ENCODE data around the gene CCDC8.
"Not testable (repeated sequence)": the region's sequence is repeated elsewhere in the genome, so short reads cannot be mapped to it uniquely, and the experiment has no call there.

CCDC8 gene

DNA sequence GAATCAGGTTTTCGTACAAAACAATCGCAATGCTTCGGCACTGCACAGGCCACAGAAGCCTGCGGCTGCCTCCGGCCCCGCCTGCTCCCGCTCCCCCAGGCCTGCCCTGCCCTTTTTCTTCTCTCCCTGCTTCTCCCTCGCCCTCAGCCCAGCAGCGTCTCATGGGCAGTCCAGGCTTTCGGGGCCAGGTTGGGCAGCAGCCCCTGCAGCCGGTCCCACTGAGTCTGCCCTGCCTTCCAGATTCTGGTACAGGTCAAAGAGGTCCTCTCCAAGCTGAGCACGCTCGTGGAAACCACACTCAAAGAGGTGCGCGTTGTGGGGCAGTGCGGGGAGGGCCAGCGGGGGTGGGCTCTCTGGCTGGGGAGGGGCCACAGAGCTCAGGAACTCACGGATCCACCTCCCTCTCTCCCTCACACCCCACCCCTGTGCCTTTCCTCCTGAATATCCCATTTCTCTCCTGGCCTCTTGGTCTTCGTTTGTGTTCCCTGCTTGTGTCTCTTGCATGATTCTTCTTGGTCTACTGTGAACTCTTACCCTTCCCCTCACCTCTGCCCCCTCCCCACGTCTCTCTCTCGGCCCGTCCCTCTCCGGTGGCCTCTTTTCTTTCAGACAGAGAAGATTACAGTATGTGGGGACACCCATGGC, 30.1 kb downstream of the CCDC8 start:
- DNase-seq (ENCODE audit: low read depth in 1 of 2, low spot score in 1 of 2), result no peak

DNA sequence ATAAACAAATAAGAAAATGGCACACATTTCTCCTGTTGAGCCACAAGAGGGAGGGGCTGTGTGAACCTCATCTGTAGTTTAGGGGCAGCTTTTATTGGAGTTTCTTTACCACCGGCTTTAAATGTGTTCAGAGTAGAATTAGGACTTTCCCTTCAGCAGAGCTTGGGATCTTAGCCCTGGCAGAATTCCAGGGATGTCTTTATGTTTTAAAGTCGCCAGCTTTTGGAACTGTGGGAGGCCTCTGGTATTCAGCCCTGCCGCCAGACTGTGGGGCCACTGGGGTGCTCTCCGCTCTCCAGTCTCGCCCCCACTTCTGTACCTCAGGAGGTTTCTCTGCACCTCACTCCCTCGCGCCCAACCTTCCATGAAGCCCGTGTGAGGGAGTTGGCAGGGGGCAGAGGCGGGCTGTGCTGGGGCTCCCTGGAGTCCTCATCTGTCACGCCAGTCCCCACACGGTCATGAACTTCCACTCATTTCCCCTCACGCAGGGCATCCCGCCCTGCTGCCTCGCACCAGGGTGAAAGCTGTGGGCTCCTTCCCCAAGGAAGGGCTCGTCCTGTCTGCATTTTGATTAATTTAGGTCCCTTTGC, 31.5 kb downstream of the CCDC8 start:
- DNase-seq (ENCODE audit: low read depth in 1 of 2, low spot score in 1 of 2), result no peak

DNA sequence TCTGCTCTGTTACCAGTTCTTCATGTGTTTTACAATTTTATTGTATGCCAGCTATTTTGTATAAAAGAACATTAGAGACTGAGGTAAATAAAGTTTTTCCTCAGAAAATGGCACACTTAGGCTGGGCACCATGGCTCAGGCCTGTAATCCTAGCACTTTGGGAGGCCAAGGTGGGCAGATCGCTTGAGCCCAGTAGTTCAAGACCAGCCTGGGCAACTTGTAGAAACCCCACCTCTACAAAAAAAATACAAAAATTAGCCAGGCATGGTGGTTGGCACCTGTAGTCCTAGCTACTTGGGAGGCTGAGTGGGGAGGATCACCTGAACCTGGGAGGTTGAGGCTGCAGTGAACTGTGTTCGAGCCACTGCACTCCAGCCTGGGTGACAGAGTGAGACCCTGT, 32.0 kb downstream of the CCDC8 start:
- no peak for DNase-seq (ENCODE audit: low read depth in 1 of 2, low spot score in 1 of 2)

DNA sequence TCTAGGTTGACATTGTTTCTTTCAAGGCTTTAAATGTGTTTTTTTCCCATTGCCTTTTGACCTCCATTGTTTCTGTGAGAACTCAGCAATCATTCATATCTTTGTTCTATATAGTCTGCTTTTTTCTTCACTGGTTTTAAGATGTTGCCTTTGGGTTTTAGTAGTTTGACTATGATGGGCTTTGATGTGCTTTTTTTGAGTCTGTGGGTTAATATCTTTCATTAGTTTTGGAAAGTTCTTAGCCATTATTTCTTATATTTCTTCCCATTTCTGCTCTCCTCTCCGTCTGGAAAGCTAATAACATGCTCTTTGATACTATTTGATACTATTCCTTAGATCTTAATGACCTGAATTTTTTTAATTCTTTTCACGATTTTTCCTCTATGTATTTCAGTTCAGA, 32.7 kb downstream of the CCDC8 start:
- no peak for DNase-seq (ENCODE audit: low read depth in 1 of 2, low spot score in 1 of 2)

DNA sequence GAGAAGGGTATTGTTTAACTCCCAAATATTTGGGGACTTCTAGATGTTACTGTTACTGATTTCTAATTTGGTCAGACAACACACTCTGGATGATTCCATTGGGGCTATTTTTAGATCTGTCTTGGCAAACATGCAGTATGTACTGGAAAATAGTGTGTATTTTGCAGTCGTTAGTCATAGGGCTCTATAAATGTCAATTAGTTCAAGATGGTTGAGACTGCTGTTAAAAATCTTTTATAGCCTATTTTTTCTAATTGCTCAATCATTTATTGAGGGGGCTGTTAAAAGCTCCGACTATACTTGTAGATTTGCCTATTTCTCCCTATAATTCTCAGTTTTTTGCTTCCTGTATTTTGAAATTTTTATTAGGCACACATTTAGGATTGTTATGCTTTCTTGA, 35.1 kb downstream of the CCDC8 start:
- no peak for DNase-seq (ENCODE audit: low read depth in 1 of 2, low spot score in 1 of 2)

DNA sequence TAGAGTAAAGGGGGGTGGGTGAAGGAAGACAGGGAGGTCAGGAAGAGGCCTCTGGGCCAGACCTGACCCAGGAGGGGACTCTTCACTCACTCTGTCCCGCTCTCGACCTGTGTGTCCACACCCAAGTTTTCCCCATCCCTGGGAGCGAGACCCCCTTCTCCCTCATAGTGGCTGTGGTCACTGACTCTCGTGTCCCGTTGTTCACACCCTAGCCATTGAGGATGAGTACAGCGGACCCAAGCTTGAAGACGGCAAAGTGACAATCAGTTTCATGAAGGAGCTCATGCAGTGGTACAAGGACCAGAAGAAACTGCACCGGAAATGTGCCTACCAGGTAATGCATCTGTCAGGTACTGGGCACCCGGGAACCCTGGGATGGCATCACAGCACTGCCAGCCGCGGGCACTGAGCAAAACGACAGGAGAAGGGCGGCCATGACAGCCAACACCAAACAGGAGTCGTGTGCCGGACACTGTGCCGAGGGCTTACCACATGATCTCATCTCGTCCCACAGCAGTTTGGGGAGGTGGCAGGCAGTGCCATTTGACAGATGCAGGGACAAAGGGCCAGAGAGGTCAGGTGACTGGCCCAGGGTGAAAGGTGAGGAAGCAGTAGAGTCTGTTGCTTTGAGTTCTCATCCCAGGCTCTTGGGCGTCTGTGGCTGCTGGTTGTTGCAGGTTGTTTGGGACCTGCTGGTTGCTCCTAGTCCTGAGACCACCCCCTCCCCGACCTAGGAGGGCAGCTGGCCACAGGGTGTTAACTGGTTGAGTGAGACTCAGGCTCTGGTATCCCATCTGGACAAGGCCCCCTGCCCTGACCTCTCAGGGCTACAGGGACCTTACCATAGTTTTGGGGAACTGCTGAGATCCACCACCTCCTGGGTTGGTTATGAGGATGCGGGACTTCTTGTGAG, 36.9 kb downstream of the CCDC8 start:
- no peak for DNase-seq (ENCODE audit: low read depth in 1 of 2, low spot score in 1 of 2)

DNA sequence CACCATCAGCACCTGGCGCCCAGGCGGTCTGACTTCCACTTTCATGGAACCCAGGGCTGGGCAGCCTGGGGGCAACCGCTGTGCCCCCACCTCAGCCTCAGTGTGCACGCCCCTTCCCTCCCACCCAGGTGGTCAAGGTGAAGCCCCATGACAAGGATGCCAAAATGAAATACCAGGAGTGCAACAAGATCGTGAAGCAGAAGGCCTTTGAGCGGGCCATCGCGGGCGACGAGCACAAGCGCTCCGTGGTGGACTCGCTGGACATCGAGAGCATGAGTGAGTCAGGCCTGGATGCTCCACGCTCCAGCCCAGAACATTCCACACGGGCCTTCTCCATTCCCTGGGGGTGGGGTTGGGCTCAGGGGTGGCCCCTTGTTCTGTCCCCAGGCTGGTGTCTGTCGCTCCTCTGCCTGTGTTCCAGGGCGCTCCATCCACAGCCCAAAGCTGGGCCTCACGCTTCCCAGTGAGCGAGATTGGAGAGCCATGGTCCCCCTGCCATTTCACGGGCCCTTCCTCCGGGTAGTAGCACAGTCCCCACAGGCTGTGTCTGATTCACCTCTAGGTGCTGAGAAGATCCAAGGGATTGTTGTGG, 37.8 kb downstream of the CCDC8 start:
- DNase-seq (ENCODE audit: low read depth in 1 of 2, low spot score in 1 of 2), result not testable (repeated sequence)

DNA sequence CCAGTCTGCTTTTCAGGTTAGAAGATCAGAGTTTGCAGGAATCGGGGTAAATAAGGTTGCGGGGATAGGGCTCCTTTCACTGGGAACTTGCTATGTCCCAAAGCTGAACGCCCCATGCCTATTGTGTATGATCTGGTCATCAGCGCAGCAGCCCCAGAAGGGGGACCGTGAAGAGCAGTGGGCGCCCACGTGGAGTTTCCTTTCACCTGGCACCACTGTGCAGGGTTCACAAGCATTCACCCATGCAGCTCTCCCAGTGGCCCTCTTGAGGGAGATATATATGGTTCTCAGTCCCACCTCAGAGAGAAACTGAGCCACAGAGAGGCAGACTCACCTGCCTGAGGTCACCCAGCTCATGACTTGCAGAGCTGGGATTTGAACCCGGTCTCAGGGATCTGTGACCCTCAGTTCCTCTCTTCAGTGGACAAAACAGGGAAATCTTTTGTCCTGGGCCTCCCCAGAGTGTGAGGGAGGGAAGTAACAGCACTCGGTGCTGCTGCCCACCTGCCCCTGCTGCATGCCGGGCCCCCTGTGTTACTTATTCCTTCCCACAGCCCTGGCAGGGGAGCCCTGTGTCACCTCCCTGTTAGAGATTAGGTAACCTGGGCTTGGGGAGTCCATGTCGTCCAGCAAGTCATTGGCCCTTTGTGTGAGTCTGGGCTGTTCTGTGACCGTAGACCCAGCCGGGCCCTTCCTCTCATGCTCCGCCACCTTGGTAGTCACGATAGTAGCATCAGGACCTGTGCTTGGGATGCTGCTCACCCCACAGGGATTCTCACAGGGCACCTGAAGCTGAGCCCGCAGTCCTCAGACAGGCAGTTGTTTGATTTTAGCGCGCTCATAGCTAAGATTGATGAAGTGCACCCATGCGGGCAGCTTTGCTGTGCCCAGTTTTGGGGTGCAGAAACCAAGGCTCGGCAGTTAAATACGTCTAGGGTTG, 38.6 kb downstream of the CCDC8 start:
- no peak for DNase-seq (ENCODE audit: low read depth in 1 of 2, low spot score in 1 of 2)

DNA sequence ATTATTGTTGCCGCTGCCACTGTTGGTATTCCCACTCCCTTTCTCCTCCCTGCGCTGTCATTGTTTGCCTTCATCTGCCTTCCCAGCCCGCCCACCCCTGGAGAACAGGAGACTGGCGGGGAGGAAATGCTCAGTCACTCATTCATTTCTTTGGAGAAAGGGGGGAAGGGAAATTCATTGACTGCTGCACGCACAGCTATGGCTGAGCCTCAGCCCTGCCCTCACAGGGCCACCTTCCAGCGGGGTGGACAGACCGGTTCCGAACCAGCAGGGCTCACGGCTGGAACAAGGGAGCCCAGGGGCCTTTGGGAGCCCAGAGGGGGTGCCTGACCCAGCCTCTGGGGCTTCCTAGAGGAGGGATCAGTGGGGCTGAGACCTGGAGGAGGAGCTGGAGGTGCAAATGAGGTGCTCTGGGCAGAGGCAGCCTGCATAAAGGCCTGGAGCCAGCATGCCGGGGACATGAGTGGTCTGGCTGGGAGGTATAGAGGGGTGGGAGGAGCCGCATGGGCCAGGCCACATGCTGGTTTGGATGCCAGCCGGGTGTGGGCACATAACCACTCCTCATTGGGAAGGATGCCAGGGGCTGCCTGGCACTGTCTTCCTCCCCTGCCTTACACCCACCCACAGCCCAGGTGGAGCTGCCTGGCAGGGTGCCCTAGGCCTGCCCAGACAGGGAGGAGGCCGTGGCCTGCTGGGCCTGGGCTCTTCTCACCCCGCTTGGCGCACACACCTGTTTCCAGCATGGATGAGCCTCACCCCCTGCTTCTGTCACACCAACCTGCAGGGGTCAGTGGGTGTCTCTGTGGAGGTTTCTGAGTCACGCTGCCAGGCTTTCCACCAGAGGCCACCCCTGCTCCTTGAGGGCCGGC, 39.6 kb downstream of the CCDC8 start:
- DNase-seq (ENCODE audit: low read depth in 1 of 2, low spot score in 1 of 2), result no peak

DNA sequence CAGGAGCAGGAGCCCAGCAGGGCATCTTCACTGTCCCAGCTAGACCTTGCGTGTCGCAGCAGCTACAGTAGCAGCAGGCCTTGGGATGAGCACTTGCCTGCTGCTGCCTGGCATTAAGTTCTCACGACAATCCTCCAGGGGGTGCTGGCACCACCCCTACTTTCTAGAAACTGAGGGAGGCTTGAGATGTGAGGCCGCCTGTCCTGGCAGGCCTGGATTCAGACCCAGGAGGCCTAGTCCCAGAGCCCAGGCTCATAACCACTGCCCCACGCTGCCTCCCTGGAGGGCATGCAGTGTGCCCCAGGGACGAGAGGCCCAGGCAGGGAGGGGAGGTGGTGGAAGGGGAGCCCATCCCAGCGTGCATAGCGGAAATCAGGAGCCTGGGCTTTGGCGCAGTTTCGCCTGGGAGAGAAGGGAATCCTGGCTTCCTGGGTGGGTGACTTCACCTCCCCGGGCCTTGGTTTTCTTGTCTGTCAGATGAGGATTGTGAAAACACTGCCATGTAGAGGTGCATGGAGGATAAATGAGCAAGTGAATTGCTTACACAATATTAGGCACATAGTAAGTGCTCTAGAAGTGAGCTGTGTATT, 40.4 kb downstream of the CCDC8 start:
- DNase-seq (ENCODE audit: low read depth in 1 of 2, low spot score in 1 of 2), result no peak

DNA sequence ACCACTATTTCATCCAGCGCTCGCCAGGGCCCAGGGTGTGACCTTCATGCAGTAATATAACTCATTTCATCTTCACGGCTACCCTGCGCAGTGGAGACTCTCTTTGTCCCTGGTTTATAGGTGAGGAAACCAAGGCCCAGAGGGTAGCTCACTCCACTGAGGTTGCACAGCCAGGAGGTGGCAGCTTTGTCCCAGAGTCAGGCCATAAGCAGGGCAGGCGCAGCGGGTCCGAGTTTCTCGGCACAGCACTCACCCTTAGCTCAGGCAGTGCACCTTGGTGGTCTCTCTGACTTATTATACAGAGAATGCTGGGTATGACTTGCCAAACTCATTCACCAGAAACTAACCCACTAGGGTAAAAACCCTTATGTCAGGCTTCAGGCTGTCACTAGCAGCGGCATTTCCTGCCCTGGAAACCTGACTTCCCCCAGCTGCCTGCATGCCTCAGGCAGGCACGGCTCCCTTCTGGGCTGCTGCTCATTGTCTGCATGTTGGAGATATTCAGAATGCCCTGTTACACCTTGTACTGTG, 41.9 kb downstream of the CCDC8 start:
- no peak for DNase-seq (ENCODE audit: low read depth in 1 of 2, low spot score in 1 of 2)

DNA sequence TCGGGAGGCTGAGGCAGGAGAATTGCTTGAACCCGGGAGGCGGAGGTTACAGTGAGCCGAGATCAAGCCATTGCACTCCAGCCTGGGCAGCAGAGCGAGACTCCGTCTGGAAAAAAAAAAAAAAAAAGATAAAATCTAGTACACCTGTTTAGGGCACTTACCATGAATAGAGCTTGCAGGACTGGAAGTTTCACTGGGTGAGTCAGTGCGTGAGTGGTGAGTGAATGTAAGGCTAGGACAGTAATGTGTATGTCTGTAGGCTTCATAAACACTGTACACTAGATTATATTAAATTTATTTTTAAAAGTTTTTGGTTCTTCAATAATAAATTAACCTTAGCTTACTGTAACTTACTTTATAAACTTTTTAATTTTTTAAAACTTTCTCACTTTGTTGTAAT, 43.5 kb downstream of the CCDC8 start:
- no peak for DNase-seq (ENCODE audit: low read depth in 1 of 2, low spot score in 1 of 2)

DNA sequence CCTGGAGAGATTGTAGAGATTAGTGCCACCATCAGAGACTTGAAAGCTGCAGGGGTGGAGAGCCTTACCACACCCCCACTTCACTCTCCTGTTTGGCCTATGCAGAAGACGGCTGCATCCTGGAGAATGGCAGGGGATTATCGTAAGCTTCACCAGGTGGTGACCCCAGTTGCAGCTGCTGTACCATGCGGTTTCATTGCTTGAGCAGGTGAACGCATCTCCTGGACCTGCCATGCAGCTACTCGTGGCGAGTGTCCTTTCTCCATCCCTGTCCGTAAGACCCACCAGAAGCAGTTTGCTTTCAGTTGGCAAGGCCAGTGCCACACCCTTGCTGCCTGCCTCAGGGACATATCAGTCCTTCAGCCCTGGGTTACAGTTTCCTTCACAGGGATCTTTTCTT, 45.2 kb downstream of the CCDC8 start:
- no peak for DNase-seq (ENCODE audit: low read depth in 1 of 2, low spot score in 1 of 2)

DNA sequence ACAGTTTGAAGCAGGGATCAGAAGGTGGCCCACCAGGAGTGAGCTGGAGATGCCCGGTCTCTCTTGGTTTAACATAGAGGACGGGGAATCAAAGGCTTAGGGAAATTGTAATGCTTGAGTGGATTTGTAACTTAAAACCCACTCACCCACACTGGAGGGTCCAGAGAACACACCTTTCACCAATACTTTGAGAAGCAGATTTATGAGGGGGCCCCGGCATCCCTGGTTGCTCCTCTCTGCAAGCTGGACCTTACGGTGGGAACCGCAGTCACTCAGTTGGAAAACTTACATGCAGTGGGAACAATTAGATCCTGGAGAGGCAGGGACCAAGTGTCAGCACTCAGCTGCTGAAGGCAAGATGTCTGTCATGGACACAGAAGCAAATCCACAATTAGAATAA, 45.9 kb downstream of the CCDC8 start:
- DNase-seq (ENCODE audit: low read depth in 1 of 2, low spot score in 1 of 2), result no peak

DNA sequence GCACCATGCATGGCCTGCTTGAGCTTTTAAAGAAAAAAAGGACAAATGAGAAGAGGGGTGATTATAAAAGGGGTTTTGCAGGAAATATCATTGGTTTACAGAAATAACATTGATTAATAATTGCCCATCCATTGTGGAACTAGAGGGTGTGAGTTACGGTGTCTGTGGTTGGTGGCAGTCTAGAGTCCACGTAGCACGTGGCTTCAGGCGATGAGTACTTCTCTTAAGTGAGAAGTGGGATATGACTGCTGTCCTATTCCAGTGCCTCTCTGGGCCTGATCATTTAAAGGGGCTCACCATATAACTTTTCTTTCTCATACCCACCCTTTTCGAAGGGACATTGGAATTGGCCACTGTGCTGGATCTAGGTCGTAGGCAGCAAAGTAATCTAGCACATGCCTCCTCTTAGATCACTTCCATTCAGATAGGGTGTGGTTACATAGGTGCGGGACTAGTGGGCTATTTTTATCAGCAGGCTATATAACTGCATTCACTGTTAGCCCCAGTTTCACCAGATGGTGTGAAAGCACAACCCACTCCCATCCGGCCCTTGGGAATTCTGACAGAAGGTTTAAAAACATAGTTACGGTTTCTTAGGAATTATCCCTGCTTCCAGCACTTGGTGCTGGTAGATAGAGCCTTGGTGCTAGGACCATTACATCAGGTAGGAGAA, 46.6 kb downstream of the CCDC8 start:
- DNase-seq (ENCODE audit: low read depth in 1 of 2, low spot score in 1 of 2), result no peak

DNA sequence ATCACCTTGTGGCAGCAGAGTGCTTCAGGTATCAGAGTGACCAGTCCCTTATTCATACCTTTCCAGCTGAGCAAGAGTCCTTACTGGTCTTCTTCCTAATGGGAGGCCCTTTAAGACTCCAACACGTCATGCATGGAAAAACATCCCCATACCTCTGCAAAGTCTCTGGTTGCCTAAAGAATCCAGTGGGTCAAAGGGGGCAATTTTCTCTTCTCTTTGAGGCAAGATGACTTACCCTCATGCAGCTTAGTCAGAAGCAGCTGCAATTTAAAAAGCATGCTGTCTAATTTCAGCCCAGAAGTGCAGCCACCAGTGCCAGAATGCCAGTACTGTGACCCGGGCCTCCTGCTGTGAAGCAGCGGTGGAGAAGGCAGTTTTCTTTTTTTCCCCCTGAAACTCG, 47.8 kb downstream of the CCDC8 start:
- no peak for DNase-seq (ENCODE audit: low read depth in 1 of 2, low spot score in 1 of 2)

DNA sequence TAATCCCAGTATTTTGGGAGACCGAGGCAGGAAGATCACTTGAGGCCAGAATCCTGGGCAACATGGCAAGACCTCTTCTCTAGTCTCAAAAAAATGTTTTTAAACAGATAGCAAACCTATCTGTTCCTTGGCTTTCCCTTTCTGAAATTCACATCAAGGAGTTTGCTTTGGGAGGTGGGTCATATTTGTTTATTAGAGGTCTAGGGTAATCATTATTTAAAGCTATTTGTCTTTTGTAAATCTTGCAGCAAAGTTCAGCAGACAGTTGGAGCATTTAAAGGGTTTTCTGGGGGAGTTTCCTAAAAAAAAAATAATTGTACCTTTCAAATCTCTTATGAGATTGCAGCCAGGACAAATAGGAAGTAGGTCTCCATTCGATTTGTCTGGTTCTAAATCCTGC, 49.0 kb downstream of the CCDC8 start:
- no peak for DNase-seq (ENCODE audit: low read depth in 1 of 2, low spot score in 1 of 2)

DNA sequence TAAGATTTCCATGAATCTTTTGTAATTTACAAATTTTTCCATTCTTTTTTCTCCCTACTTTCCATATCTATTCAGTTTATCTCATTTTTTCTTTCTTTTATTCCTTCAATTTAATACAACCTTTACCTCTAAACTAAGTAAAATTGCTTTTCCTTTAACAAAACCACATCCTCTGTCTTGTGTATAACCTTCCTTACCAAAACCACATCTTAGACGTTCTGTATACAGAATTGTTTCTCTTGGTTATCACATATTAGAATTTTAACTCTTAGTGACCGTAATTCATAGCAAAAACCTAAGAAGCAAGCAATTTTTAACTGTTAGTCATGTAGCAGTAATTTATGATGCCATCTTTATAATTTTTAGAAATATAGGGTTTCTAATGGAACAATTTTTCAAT, 51.4 kb downstream of the CCDC8 start:
- DNase-seq (ENCODE audit: low read depth in 1 of 2, low spot score in 1 of 2), result no peak

Data from activated T-helper 1 cell treated with anti-CD3 and anti-CD28 coated beads, Interleukin-2, amount 50 U/mL, for 16 hours (primary cell).